MCF 10A (cell line): ENCODE data around the gene ADARB2. TPM values are rescaled to one million over a fixed set of nuclear protein-coding genes. Genes with fewer than 3 reads are reported as not detected.
"Not testable (repeated sequence)": the region's sequence is repeated elsewhere in the genome, so short reads cannot be mapped to it uniquely, and the experiment has no call there.

Source experiments
- BruUV-seq: library from RNA; stranded (reverse); fragments of 400-500 nt; replicated peaks from 2 replicates; lab custom pipeline; 2021; lab: Mats Ljungman, UMichigan
- CTCF ChIA-PET: fragments of 300-600 bp; sonication (Branson Sonifier 250); formaldehyde crosslinking; extraction: SDS; loops from one replicate; lab custom pipeline; 2021; ENCODE audit warnings: antibody characterized with exemption, inconsistent platforms; lab: Yijun Ruan, JAX
- POLR2A ChIA-PET: fragments of 300-600, 350-650 bp; sonication (Branson Sonifier 250); formaldehyde crosslinking; extraction: SDS; loops from one replicate; lab custom pipeline; 2020; ENCODE audit warnings: antibody characterized with exemption, inconsistent platforms; lab: Yijun Ruan, JAX
- DNase-seq: peaks from one replicate; pipeline ENCODE4 v3.0.0-alpha.2; 2018; ENCODE audit not compliant: unreplicated experiment
- H3K27ac Mint-ChIP-seq: one replicate; pipeline ENCODE4 v1.8.0; 2022; ENCODE audit warnings: mild to moderate bottlenecking, low read depth, mixed read lengths; ENCODE audit not compliant: unreplicated experiment
- H3K27me3 Mint-ChIP-seq: one replicate; pipeline ENCODE4 v1.8.0; 2022; ENCODE audit warnings: mixed read lengths; ENCODE audit not compliant: insufficient read depth, unreplicated experiment
- H3K36me3 Mint-ChIP-seq: one replicate; pipeline ENCODE4 v1.8.0; 2022; ENCODE audit warnings: mild to moderate bottlenecking, moderate library complexity, mixed read lengths; ENCODE audit not compliant: insufficient read depth, unreplicated experiment
- H3K4me1 Mint-ChIP-seq: one replicate; pipeline ENCODE4 v1.8.0; 2022; ENCODE audit warnings: mixed read lengths; ENCODE audit not compliant: insufficient read depth, unreplicated experiment
- H3K4me3 Mint-ChIP-seq: one replicate; pipeline ENCODE4 v1.8.0; 2022; ENCODE audit warnings: mild to moderate bottlenecking, moderate library complexity, mixed read lengths; ENCODE audit not compliant: unreplicated experiment
- H3K9me3 Mint-ChIP-seq: one replicate; pipeline ENCODE4 v1.8.0; 2022; ENCODE audit warnings: mixed read lengths; ENCODE audit not compliant: unreplicated experiment
- intact Hi-C: fragments of 100-400 bp; cut with micrococcal nuclease; formaldehyde crosslinking; loops from 2 replicates; pipeline ENCODE4 v1.14.1; 2022
- total RNA-seq: library from RNA; stranded (reverse); gene quantifications from 2 replicates; pipeline ENCODE4 v1.2.3, GENCODE V29; 2022
- TF ChIP-seq, protein P1 (sequence below): fragments of 200-600 bp; IDR thresholded peaks from one replicate; pipeline ENCODE4 v1.8.0; 2022; ENCODE audit warnings: antibody characterized with exemption, mild to moderate bottlenecking; ENCODE audit not compliant: unreplicated experiment

The ADARB2 gene
- total RNA-seq, 1 experiment from 2014 or later: 0.96 TPM

DNA sequence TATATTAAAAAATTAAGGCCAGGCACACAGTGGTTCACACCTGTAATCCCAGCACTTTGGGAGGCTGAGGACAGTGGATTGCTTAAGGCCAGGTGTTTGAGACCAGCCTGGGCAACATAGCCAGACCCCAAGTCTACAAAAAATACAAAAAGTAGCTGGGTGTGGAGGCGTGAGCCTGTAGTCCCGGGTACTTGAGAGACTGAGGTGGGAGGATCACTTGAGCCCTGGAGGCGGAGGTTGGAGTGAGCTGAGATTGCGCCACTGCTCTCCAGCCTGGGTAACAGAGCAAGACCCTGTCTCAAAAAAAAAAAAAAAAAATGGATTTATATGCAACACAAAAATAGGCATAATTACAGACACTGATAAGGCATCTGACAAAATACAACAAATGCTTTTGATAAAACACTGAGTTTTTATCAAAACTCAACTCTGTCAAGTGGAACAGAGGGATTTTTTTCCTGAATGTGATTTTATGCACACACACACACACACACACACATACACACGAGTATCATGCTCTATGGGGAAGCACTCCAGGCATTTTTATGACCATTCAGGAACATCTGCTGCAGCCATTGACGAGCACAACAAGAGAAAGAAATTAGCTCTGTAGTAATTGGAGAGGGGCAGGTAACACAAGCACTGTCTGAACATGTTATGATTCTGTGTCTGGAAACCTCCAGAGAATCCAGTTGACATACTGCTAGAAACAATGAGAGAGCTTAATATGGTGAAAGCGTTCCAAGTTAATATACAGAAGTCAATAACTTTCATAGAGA is 488.0 kb downstream of the ADARB2 start:
- POLR2A ChIA-PET: interaction anchor here (0.7 kb wide), 1 partner anchor 419 kb away, joined by 3 read pairs; no protein-coding TSS in a partner anchor
- CTCF ChIA-PET: no interaction called here
- intact Hi-C loops: no loop called here

DNA sequence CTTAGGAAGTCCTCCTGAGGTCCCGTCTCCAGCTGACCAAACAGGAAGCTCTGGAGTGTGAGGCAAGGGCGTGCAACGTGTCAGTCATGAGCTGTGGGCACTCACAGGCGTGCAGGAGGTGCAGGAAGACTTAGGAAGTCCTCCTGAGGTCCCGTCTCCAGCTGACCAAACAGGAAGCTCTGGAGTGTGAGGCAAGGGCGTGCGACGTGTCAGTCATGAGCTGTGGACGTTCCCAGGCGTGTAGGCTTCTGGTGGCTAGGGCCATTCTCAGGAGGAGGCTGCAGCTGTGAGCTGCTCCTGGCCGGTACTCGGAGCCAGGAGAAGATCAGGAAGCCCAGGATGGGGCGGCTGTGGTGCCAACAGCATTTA is 489.1 kb downstream of the ADARB2 start:
- CTCF ChIA-PET, POLR2A ChIA-PET, H3K36me3 Mint-ChIP-seq, H3K4me3 Mint-ChIP-seq, DNase-seq, H3K4me1 Mint-ChIP-seq, H3K27ac Mint-ChIP-seq, BruUV-seq, intact Hi-C loops: not testable (repeated sequence)
- Mint-ChIP-seq H3K27me3 (peaks cover 29% of the 10 kb centered on the region), H3K9me3 (peaks cover 13% of the 10 kb centered on the region)

More for the DNA sequence above, 488.0 kb downstream of the ADARB2 start:
- TF ChIP-seq, protein P1, sequence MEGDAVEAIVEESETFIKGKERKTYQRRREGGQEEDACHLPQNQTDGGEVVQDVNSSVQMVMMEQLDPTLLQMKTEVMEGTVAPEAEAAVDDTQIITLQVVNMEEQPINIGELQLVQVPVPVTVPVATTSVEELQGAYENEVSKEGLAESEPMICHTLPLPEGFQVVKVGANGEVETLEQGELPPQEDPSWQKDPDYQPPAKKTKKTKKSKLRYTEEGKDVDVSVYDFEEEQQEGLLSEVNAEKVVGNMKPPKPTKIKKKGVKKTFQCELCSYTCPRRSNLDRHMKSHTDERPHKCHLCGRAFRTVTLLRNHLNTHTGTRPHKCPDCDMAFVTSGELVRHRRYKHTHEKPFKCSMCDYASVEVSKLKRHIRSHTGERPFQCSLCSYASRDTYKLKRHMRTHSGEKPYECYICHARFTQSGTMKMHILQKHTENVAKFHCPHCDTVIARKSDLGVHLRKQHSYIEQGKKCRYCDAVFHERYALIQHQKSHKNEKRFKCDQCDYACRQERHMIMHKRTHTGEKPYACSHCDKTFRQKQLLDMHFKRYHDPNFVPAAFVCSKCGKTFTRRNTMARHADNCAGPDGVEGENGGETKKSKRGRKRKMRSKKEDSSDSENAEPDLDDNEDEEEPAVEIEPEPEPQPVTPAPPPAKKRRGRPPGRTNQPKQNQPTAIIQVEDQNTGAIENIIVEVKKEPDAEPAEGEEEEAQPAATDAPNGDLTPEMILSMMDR: no peak
- H3K4me3 Mint-ChIP-seq: no peak overlapping the region
- H3K27ac Mint-ChIP-seq: no peak overlapping the region
- peaks cover 19% of the 10 kb centered on the region for H3K9me3 Mint-ChIP-seq
- H3K4me1 Mint-ChIP-seq: no peaks in the 10 kb centered on the region
- DNase-seq: no peak
- H3K36me3 Mint-ChIP-seq: no peaks in the 10 kb centered on the region
- no TSS peak for BruUV-seq
- H3K27me3 Mint-ChIP-seq: peaks cover 29% of the 10 kb centered on the region

DNA sequence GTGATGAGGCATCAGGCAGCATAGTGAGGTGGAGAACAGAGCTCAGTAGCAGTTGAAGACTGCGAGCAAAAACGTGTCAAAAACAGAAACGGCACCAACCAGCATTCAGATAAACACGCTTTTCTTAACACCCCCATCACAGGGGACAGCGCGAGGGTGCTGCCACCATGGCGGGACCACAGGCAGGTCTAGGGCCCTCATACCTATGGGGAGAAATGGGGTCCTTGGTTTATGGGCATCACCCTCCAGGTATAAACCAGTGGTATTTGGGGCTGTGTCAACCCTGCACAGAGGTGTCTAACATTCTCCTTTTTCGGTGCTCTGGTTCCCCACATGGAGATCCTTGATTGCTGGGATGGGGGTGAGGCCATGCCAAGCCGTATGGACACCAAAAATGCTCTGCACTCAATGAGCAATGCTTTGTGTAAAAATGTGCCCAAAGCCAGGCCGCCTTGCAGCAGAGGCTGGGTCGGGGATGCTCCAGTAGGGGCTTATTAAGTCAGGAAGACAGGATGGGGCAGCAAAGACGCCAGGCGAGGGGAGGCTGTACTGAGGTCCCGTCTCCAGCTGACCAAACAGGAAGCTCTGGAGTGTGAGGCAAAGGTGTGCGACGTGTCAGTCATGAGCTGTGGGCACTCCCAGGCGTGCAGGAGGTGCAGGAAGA is 489.6 kb downstream of the ADARB2 start:
- peaks cover 29% of the 10 kb centered on the region for H3K27me3 Mint-ChIP-seq
- no peak for DNase-seq
- no peak overlapping the region for H3K4me3 Mint-ChIP-seq
- no peak overlapping the region for H3K27ac Mint-ChIP-seq
- ChIA-PET CTCF (no interaction called here), POLR2A (no interaction called here)
- no peaks in the 10 kb centered on the region for H3K4me1 Mint-ChIP-seq
- BruUV-seq: no TSS peak
- peaks cover 12% of the 10 kb centered on the region for H3K9me3 Mint-ChIP-seq
- intact Hi-C loops: no loop called here
- TF ChIP-seq, protein P1: no peak
- H3K36me3 Mint-ChIP-seq: no peaks in the 10 kb centered on the region

DNA sequence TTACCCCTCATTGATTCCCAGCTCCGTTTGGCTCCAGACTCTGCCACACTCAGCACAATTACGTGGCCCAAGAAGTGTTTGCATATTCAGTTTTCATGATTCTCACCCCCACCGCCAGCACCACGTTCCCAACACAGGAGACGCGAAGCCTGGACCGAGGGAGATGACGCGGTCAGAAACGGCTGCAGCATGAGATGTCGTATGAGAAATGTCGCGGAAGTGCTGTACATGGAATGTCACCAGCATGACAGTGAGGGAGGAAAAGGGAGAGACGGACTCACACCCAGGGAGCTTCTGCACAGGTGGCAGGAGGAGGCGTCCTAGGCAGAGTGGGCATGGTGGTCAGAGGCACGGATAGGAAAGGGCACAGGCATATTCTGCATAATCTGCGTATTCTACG is 492.8 kb downstream of the ADARB2 start:
- intact Hi-C loops: no loop called here
- Mint-ChIP-seq H3K4me1 (no peaks in the 10 kb centered on the region), H3K27ac (no peak overlapping the region), H3K36me3 (no peaks in the 10 kb centered on the region), H3K9me3 (peaks cover 12% of the 10 kb centered on the region), H3K4me3 (no peak overlapping the region), H3K27me3 (peaks cover 8% of the 10 kb centered on the region)
- ChIA-PET POLR2A (no interaction called here), CTCF (interaction anchor here (0.7 kb wide), 1 partner anchor 581 kb away, joined by 4 read pairs; no protein-coding TSS in a partner anchor)
- DNase-seq: no peak
- no TSS peak for BruUV-seq
- TF ChIP-seq, protein P1: no peak
